Fibroblast of the aortic adventitia (primary cell): Measurements from ENCODE around the gene WASHC2C. TPM values are rescaled to one million over a fixed set of nuclear protein-coding genes. Genes with fewer than 3 reads are reported as not detected.
"Not testable (repeated sequence)": the region's sequence is repeated elsewhere in the genome, so short reads cannot be mapped to it uniquely, and the experiment has no call there.

Experiments
- DNase-seq: peaks from one replicate; pipeline ENCODE4 v3.0.0-alpha.2; 2010; ENCODE audit warnings: low read depth
- H3K4me3 ChIP-seq: 2 replicates; pipeline ENCODE4 v1.5.1; 2011; ENCODE audit warnings: low read depth, mild to moderate bottlenecking, control low read depth, low read length, moderate library complexity
- CTCF ChIP-seq: IDR thresholded peaks from 2 replicates; pipeline ENCODE4 v1.5.1; 2011; ENCODE audit warnings: mild to moderate bottlenecking, low read length, control low read depth, inconsistent platforms; ENCODE audit not compliant: insufficient read depth
- small RNA-seq: library from RNA; depleted of rRNA; stranded (forward); fragments of <200 nt; gene quantifications from one replicate; pipeline ENCODE3, GENCODE V24; 2012
- total RNA-seq: library from RNA; depleted of rRNA; stranded (reverse); fragments of >200 nt; gene quantifications from 2 replicates; pipeline ENCODE4 v1.2.3, GENCODE V29; 2012; ENCODE audit warnings: low replicate concordance

WASHC2C gene
- total RNA-seq, 1 donor: 26.7 TPM

GRCh38 chr10:45811075-45811474, 84.0 kb downstream of the WASHC2C start:
- DNase-seq: no peak
- no peak overlapping the region for H3K4me3 ChIP-seq
- no peak for TF ChIP-seq CTCF

- not testable (repeated sequence) for DNase-seq
These were observed 85.9 kb downstream of the WASHC2C start for GRCh38 chr10:45812959-45813358.

GRCh38 chr10:45814146-45814545, 87.1 kb downstream of the WASHC2C start:
- not testable (repeated sequence) for H3K4me3 ChIP-seq, DNase-seq

More at GRCh38 chr10:45812959-45813358, 85.9 kb downstream of the WASHC2C start:
- H3K4me3 ChIP-seq: not testable (repeated sequence)

- no peak overlapping the region for H3K4me3 ChIP-seq
- DNase-seq: no peak
These were observed 90.2 kb downstream of the WASHC2C start for GRCh38 chr10:45817130-45817859.

DNA sequence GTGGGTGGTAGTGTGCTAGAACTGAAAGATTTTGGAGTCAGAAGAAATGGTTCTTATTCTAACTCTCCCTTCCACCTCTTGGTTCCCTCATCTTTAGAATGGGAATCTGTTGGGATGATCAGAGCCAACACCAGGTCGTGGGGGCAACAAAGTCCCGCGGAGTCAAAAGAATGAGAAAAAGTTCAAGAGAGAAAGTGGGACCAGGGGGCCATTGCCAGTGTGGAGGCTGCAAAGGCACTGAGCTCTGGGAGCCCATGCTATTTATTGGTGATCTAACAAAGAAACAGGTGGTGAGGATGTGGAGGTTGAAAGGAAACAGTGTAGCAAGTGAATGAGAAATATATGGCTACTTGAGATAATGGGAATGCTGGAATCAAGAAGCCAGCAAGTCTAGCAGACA, 90.8 kb downstream of the WASHC2C start:
- no peak overlapping the region for H3K4me3 ChIP-seq
- TF ChIP-seq CTCF: no peak
- no peak for DNase-seq

More at GRCh38 chr10:45817130-45817859, 90.2 kb downstream of the WASHC2C start:
- no peak for TF ChIP-seq CTCF

DNA sequence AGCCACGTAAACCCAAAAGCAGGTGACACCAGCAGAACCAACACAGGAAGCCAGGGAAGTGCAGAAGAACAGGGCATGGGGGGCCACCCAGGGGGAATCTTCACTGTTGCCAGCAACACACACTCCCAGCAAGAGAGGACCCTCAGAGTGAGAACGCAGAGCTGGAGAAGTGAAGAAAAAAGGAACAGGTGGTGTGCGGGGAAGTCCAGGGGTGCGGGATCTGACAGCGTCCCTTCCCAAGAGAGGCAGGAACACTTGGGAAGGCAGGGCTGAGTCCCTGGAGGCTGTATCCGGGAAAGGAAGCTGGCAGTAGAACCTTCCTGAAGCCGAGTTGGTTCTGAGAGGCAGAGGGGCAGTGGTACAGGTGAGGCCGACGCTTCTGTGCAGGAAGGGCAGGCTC, 92.5 kb downstream of the WASHC2C start:
- DNase-seq: no peak
- H3K4me3 ChIP-seq: no peak overlapping the region
- TF ChIP-seq CTCF: no peak

DNA sequence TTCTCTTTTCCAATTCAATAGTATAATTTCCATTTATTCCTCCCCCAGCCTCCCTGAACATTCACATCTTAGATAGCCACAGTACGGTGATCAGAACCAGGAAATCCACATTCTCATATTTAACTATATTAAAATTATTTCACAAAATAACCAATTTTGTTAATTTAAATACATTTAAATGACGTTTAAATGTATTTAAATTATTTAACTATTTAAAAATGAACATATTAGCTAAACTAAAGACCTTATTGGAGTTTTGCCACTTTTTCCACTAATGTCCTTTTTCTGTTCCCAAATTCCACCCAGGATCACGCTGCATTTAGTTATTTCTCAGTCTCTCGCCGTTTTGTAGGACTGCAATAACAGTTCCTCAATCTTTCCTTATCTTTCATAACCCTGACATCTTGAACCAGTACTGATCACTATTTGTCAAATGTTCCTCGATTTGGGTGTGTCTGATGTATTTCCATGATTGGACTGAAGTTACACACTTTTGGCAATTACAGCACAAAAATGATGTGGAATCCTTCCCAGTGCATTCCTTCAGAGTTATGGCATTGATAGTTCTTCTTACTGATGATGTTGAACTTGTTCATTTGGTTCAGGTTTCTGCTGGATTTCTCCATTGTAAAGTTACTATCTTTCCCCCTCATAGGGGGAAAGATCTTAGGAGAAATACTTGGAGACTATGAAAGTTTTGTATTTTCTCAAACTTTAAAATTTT, 93.2 kb downstream of the WASHC2C start:
- peak; percentile 70 for DNase-seq
- H3K4me3 ChIP-seq: not testable (repeated sequence)

DNA sequence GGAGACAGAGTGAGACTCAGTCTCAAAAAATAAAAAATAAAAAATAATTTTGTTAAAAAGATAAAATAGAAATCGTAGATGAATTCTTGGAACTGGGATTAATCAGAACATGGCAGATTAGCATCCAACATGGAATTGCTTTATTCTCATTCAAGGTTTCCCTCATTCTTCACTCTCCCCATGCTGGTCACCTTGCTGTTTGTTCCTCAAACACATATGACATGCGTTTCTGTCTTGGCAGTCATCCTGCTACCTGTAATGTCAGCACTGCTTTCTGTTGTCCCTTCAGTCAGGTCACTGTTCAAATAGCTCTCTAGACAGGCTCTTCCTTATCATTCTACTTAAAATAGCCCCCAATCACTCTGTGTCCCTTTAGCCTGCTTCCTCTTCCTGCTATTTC, 95.9 kb downstream of the WASHC2C start:
- not testable (repeated sequence) for H3K4me3 ChIP-seq, DNase-seq

Small RNAs within 50 kb of the gene (small RNA-seq; reads per million reads assigned to genes)
- not detected for gene AC012044.1

Other genes starting within 250 kb of the WASHC2C start
- gene ZFAND4, start 54.5 kb upstream of the WASHC2C start, total RNA-seq: 2.6 and 9.1 TPM in 2 replicates
- gene AGAP4, start 120.2 kb downstream of the WASHC2C start, total RNA-seq: 2.9 and 3.5 TPM in 2 replicates
- gene TIMM23, start 245.2 kb downstream of the WASHC2C start, total RNA-seq: 54.1 and 77.6 TPM in 2 replicates